Stimulated activated CD8-positive, alpha-beta memory T cell treated with anti-CD3 and anti-CD28 coated beads, Interleukin-7, amount 100 ng/mL, for 1 hour (primary cell): ENCODE results near the gene CITED4.
"Not testable (repeated sequence)": the region's sequence is repeated elsewhere in the genome, so short reads cannot be mapped to it uniquely, and the experiment has no call there.

Experiments used
- DNase-seq, 2 donors: peaks; one replicate each; pipeline ENCODE4 v3.0.0-alpha.2; 2020; ENCODE audit warnings: low read depth in 2 of 2

CITED4 gene, protein sequence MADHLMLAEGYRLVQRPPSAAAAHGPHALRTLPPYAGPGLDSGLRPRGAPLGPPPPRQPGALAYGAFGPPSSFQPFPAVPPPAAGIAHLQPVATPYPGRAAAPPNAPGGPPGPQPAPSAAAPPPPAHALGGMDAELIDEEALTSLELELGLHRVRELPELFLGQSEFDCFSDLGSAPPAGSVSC

DNA sequence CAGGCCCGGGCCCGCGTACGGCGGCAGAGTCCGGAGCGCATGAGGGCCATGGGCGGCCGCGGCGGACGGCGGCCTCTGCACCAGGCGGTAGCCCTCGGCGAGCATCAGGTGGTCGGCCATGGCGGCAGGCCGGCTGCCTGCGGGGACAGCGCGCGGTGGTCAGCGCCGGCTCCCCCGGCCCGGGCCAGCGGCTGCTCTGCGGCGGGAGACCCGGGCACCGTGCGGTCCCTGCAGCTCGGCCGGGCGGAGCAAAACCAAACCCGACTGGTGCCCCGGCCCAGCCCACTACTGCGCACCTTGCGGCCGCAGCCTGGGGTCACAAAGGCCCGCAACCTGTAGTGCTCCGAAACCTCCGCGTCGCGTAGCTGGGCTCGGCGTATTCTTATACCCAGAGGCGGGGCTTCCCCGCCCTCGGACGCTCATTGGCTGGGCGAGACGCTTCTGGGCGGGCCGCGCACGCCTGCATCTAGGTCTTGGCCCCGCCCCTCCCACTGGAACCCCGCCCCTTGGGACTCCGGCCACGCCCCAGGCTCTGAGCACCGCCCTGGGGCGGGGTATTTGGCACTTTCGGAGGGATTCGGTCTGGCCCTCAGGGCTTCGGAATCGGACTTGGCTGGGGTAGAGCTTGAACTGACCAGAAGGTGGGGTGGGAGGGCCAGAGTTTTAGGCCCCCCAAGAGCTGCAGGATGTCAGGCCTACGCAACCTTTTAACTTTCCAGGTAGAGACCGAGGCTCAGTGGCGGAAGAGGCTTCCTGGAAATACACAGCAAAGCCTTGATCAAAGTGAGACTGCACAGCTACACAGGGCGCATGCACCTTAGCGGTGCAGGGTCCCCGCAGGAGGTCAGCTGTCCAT lies at the start of gene CITED4:
Gene CITED4, minus strand, starts transcription at position 356 of the 856 bp plus-strand sequence. Its CDS starts 236 bp downstream, at position 120.
- peak; percentile 91 to 92 for DNase-seq

DNA sequence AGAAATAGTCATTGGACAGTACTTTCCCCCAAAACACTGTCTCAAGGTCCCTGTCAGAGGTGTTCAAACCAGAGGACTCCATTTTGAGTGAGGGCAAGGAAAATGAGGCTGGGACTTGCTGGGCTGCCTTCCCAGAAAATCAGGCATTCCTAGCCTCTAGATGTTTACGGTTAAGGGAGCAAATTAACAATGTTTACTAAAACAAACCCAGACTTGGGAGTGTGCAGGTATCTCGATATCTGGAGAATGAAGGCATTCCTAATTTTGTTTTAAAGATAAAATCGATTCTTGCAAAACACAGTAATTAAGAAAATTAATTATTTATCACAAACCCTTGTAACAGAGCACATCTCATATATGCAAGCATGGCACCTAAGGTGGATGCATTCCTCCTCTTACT lies 48.9 kb upstream of the CITED4 start:
- no peak for DNase-seq

DNA sequence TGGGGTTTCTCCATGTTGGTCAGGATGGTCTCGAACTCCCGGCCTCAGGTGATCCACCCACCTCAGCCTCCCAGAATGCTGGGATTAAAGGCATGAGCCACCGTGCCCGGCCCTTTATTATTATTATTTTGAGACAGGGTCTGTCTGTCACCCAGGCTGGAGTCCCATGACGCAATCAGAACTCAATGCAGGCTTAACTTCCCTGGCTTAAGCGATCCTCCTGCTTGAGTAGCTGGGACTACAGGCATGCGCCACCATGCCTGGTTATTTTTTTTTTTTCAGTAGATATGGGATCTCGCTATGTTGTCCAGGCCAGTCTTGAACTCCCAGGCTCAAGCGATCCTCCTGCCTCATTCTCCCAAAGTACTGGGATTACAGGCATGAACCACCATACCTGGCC lies 47.1 kb upstream of the CITED4 start:
- DNase-seq, result no peak

DNA sequence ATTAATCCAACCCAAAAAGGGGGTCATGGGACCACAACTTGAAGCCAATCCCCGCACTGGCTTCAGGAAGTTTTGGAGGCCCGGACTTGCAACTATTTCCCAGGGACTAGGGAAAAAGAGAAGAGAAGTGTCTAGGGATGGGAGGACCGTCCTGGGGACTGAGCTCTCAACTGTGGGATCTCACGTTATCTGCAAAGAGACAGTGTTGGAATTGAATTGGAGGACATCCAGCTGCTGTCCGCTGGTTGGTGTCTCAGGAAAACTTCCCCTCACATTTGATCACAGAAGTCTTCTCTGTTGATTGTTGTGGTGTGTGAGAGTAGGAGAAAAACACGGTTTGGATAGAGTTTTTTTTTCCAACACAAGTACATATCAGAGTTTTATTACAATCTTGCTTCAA lies 46.2 kb upstream of the CITED4 start:
- DNase-seq, result no peak

DNA sequence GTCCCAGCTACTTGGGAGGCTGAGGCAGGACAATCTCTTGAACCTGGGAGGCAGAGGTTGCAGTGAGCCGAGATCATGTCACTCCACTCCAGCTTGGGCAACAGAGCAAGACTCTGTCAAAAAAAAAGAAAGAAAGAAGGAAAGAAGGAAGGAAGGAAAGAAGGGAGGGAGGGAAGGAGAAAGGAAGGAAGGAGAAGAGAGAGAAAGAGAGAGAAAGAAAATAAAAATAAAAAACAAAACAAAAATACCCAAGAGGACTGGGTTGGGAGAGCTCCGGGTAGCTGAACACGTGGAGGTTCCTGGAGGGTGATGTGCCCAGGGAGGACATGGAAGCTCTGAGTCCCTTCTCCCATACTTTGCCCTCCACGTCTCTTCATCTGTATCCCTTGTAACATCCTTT lies 45.7 kb upstream of the CITED4 start:
- no peak for DNase-seq

DNA sequence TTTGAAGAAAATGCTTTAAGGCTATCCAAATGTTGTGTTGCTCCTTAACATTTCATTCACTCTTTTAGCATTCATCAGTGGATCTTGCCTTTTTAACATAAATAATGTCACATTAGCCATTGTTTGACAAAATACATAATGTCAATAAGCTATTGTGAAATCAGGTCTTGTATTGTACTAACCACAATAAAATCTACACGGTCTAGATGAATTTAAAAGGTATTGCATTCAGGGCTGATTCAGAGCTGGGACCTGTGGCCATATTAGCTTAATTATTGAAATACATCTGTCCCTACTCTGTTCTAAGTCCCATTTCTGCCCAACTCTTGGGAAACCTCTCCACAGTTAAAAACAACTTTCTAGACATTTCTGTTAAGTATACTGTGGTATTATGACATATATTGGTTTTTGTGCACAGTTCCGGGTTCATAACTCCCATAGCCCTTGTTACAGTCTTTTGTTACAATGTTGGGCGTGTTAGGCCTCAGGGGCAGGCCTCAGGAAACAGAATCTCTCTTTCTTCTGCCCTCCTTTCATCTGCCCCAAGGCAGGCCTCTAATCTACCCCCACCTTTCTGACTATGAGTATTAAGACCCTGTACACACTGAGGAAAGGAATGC lies 44.7 kb upstream of the CITED4 start:
- no peak for DNase-seq

DNA sequence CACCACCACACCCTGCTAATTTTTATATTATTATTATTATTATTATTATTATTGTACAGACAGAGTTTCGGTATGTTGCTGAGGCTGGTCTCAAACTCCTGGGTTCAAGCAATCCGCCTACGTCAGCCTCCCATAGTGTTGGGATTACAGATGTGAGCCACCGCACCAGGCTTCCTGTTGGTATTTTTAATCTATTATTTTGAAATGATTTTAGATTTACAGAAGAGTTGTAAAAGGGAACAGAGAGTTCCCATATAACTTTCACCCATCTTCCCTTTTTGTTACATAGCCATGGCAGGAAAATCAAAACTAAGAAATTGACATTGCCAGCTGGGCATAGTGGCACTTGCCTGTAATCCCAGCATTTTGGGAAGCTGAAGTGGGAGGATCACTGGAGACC lies 42.9 kb upstream of the CITED4 start:
- no peak for DNase-seq

DNA sequence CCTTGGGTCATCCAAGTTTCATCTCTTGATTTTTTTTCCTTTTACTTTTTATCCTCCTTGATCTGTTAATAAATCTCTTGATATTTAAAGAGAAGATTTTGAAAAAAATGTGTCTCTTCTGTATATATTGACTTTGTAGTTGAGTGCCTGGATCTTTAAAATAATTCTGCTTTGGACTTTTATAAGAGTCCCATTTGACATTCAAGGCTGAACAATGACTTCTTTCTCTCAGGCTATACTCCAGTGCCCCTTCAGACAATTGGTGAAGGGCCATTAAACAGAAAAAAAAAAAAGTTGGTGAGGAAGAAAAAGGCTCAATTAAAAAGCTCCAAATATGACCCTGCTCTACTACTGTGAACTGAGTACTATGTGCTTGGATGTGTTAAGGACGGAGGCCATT lies 40.9 kb upstream of the CITED4 start:
- DNase-seq, result no peak

DNA sequence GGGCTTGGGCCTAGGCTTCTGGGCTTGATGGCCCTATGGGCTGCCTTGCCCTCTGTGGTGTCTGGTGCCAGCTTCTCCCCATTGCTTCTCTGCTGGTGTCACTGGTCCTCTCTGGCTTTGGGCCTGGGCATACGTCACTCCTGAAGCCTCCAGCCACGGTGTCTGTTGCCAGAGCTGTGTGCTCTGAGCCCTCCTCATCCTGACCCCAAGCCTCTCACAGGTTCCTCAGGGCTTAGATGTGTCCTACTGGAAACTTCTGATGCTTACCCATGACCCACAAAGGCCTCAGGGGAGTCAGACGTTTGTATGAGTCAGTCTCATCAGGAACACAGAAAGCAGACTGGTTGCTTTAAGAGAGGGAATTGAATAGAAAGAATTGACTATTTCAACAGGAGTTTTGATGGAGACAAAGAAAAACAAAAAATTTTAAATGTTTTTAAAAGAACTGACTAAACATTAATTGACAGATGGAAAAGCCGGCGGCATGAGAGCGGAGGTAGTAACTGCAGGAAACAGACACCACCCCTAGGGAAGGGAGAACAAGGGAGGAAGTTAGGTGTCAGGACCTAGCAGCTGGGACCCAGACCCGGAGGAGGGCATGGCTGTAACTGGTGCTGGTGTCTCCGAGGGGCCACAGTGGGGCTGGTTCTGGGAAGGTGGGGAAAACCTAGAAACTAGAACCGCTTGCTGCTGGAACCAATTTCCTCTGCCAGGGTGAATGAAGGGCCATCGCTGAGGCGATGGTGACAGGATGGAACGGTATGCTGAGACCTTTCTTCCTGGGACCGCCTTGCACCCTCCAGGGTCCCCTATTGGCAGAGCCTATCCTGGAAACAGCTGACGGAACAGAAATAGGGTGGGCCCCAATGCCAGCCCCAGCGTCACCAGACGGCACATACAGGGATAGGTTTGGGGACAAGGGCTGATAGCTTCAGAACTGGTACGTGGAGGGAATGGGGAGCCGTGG lies 40.0 kb upstream of the CITED4 start:
- no peak for DNase-seq

DNA sequence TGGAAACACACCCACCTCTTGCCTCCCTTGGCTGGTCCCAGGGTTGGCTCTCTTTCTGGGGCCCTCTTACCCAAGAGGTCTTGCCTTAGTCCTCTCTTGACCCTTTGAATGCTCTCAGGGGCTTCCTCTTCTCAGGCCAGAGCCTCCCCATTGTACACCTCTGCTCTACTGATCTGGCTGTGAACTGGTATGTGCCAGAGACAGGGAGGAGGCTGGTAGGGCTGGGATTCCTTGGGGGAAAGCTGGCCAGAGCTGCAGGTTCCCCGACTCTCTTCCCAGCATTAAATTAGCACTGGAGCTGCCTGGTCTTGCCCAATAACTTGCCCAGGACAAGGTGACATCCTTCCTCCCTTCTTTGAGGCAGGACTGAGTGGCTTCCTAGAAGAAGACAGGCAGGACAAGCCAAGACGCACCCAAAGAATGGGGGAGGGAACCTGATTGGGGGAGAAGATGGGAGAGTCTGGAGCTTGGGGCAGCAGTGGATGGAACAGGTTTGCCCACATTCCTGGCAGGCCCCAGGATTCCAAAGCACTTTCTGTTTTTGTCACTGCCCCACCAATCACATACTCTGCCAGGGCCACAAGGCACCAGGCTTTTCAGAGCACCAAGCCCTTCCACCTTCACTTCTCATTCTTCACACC lies 37.2 kb upstream of the CITED4 start:
- DNase-seq, result no peak

DNA sequence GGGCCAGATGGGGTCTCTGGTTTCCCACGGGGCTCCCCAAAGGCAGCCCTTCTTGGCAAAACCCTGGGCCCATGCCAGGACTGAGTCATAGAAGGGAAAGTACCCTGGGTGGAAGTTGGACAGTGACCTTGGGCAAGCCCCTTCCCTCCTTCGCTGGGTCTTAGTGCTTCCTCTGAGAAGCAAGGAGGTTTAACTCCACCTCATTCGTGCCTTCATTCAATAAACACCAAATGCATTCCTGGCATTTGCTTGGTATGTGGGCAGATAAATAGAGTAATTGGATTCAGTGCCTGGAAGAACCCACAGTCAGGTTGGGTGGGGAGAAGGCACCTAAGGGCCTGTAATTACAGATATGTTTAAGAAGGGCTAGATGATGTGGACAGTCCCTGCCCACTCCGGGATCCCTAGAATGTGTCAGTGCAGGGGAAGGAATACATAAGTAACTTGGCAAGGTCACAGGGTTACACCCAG lies 36.3 kb upstream of the CITED4 start:
- DNase-seq, result no peak

DNA sequence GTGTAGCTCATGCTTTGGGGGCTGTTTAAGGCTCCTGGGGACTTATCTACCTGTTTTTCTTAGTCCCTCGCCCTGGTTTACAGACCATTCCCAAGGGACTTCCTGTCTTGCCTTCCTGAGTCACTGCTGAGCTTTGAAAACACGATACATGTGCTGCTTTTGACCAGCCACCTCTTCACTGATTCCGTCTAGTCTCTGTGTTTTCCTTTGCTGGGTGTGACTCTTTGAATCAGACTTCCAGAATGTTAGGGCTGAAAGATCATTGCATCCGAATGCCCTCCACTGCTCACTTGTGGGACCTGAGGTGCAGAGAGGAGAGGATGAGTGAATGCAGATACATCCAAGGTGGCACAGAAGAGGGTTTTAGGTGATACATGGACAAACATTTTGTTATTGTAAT lies 35.4 kb upstream of the CITED4 start:
- DNase-seq, result no peak

DNA sequence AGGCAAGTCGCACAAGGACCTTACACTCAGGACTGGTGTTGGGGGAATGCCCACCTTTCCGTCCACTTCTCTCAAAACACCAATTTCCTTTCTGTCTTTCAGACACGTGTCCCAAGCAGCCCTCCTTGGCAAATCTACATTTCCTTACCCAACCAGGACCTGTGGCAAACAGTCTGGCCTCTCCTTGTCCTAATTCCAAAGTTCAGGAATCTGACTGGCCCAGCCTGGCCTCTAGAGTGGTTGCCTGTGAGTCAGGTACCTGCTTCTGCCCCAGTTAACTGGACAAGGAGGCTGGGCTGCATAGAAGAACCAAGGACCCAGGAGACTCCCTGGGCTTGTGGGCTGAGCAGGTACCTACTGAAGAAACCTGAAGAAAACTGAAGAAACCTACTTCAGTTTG lies 34.3 kb upstream of the CITED4 start:
- DNase-seq, result no peak

DNA sequence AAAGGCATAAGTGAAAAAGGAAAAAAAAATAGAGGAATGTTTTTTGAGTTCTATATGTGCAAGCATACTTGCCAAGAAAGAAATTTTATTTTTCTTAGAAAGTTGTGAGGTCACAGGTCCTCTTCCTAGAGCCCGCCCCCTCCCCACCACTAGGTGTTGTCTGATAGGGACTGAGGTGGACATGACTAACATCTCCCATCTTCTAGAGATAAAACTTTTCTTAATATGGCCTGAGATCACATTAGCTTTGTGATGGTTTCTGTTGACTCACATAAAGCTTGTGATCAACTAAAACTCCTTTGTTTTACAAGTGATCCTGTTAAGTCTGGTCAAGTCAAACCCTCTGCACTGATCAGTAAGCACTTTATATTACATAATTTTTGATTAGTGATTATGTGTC lies 33.4 kb upstream of the CITED4 start:
- DNase-seq, result no peak

DNA sequence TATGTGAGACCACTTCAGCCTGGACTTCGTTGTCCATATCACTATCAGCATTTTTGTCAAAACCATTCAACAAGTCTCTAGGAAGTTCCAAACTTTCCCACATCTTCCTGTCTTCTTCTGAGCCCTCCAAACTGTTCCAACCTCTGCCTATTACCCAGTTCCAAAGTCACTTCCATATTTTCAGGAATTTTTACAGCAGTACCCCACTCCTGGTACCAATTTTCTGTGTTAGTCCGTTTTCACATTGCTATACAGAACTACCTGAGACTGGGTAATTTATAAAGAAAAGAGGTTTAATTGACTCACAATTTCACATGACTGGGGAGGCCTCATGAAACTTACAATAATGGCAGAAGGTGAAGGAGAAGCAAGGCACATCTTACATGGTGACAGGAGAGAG lies 32.7 kb upstream of the CITED4 start:
- DNase-seq, result not testable (repeated sequence)

DNA sequence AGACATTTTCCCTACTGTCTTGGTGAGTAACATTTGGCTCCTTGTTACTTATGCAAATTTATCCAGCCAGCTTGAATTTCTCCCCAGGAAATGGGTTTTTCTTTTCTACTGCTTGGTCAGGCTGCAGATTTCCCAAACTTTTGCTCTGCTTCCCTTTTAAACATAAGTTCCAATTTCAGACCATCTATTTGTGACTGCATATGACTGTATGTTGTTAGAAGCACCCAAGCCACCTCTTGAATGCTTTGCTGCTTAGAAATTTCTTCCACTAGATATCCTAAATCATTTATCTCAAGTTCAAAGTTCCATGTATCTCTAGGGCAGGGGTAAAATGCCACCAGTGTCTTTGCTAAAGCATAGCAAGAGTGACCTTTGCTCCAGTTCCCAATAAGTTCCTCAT lies 32.3 kb upstream of the CITED4 start:
- no peak for DNase-seq

DNA sequence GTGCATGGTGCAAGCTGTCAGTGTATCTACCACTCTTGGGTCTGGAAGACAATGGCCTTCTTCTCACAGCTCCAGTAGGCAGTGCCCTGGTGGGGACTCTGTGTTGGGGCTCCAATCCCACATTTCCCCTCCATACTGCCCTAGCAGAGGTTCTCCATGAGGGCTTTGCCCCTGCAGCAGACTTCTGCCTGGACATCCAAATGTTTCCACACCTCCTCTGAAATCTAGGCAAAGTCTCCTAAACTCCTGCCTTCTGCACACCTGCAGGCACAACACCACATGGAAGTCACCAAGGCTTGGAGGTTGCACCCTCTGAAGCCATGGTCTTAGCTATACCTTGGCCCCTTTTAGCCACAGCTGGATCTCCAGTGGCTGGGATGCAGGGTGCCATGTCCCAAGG lies 31.8 kb upstream of the CITED4 start:
- no peak for DNase-seq

DNA sequence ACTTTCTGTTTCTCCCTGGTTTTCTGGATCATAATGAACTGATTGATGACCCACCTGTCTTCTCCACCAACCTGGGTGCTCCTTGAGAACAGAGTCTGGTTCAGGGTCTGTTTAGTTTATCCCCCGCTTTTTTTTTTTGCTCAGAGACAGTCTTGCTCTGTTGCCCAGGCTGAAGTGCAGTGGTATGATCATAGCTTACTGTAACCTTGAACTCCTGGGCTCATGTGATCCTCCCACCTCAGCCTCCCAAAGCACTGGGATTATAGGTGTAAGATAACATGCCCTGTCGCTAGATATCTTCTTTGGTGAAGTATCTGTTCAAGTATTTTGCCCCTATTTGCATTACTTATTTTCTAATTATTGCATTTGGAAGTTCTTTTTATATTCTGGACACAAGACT lies 30.2 kb upstream of the CITED4 start:
- DNase-seq, result no peak

DNA sequence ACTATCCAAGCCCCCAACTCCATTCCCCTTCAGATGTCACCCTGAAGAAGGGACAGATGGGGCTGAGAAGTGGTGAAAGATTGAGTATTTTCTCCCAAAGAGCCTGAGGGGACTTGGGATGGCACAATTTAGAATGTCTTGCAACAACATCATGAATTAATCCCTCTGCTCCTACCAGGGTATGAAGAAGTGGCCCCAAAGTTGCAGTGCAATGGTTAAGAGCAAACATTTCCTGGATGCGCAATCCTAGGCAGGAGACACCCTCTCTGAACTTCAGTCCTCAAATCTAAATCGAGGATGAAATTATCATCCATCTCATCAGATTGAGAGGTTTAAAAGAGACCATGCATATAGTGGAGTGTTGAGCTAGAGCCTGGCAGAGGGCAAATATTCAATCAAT lies 28.6 kb upstream of the CITED4 start:
- no peak for DNase-seq

DNA sequence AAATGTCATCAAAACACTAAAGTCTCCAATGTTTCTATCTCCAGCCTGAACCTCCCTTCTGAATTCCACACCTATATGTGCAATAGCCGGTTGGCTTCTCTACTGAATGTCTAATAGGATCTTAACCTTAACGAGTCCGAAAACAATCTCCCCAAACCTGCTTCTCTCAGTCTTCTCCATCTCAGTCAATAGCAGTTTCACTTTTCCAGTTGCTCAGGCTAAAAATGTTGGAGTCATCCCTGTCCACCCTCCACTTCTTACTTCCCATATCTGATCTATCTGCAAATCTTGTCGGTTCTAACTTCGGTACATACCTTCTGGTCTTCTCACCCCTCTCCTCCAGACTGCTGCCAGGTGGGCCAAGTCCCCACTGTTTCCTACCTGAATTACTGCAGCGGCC lies 25.5 kb upstream of the CITED4 start:
- no peak for DNase-seq

DNA sequence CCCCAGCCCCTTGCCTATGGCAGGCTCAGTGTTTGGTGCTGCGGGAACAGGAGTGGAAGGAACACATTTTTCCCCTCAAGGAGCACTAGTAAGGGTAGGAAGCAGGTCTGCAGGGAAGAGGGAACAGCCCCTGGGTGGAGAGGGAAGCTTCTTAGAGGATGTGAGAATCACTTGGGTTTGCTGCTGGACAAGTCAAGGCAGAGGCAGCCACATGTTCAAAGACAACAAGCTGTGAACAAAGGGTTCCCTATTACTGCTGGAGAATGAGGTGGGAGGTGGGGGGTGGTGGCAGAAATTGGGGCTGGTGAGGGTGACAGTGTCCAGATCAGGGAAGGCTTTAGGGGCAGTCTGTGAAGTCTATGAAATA lies 24.8 kb upstream of the CITED4 start:
- DNase-seq, result no peak
